Gastroesophageal sphincter (tissue), 3 donors: ENCODE measurements around the gene TCF4.

Source experiments
- POLR2A ChIP-seq, 2 donors: fragments of 450-650 bp; IDR thresholded peaks; one replicate each; pipeline ENCODE4 v1.6.1; 2017; ENCODE audit warnings: antibody characterized with exemption in 2 of 2, mild to moderate bottlenecking in 2 of 2, moderate library complexity in 1 of 2
- POLR2AphosphoS5 ChIP-seq: sonication (generic); formaldehyde crosslinking; IDR thresholded peaks from one replicate; pipeline ENCODE4 v1.6.1; 2017; ENCODE audit warnings: antibody characterized with exemption
- TF ChIP-seq, protein P1 (sequence below), 4 experiments: fragments of 200-600 bp in 2 of 4; fragments of 450-650 bp in 2 of 4; sonication (generic) in 1 of 4; IDR thresholded peaks; one replicate each; pipeline ENCODE4 v1.5.1; 2017 to 2019; ENCODE audit warnings: antibody characterized with exemption in 4 of 4, mild to moderate bottlenecking in 2 of 4, moderate library complexity in 2 of 4

DNA sequence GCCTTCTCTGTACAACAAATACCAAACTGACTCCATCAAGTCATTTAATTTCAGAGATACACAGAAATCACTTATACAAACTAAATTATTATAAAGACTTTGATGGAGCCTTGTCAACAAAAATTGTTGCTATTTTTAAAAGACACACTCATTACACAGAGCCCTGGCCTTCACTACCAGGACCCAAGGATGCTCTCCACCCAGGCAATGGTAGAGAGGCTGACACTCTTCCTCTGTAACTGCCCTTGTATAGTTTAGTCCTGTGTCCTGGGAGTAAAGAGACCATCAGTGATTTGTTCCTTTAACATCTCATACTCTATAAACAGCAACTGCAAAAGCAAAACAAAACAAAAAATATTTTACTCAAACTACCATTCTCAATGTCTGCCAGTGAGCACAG, 173.5 kb downstream of the TCF4 start:
- no peak for TF ChIP-seq POLR2A (IDR thresholded peaks at IDR 0.05)
- TF ChIP-seq, protein P1, sequence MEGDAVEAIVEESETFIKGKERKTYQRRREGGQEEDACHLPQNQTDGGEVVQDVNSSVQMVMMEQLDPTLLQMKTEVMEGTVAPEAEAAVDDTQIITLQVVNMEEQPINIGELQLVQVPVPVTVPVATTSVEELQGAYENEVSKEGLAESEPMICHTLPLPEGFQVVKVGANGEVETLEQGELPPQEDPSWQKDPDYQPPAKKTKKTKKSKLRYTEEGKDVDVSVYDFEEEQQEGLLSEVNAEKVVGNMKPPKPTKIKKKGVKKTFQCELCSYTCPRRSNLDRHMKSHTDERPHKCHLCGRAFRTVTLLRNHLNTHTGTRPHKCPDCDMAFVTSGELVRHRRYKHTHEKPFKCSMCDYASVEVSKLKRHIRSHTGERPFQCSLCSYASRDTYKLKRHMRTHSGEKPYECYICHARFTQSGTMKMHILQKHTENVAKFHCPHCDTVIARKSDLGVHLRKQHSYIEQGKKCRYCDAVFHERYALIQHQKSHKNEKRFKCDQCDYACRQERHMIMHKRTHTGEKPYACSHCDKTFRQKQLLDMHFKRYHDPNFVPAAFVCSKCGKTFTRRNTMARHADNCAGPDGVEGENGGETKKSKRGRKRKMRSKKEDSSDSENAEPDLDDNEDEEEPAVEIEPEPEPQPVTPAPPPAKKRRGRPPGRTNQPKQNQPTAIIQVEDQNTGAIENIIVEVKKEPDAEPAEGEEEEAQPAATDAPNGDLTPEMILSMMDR (IDR thresholded peaks at IDR 0.05), result no peak
- TF ChIP-seq POLR2AphosphoS5, result no peak
